ENCODE measurements around the gene INF2. TPM values are rescaled to one million over a fixed set of nuclear protein-coding genes. Genes with fewer than 3 reads are reported as not detected.
"Not testable (repeated sequence)": the region's sequence is repeated elsewhere in the genome, so short reads cannot be mapped to it uniquely, and the experiment has no call there.

The INF2 gene
- total RNA-seq, 1 experiment from 2014 or later = 24.9 TPM

- DNase-seq (ENCODE audit: low read depth) = no peak
Measured at GRCh38 chr14:104734991-104735779, 45.8 kb downstream of the INF2 start.

GRCh38 chr14:104735830-104736642 lies 46.6 kb downstream of the INF2 start:
- peak; percentile 78 for DNase-seq (ENCODE audit: low read depth)

- no peak for DNase-seq (ENCODE audit: low read depth)
Measured at GRCh38 chr14:104738375-104739019, 49.1 kb downstream of the INF2 start.

GRCh38 chr14:104739026-104739425 lies 49.6 kb downstream of the INF2 start:
- no peak for DNase-seq (ENCODE audit: low read depth)

- no peak for DNase-seq (ENCODE audit: low read depth)
Measured at GRCh38 chr14:104739546-104740516, 50.4 kb downstream of the INF2 start.

- no peak for DNase-seq (ENCODE audit: low read depth)
Measured at GRCh38 chr14:104741108-104741802, 51.8 kb downstream of the INF2 start.

- DNase-seq (ENCODE audit: low read depth) = no peak
Measured at GRCh38 chr14:104741803-104742251, 52.4 kb downstream of the INF2 start.

GRCh38 chr14:104742586-104743455 lies 53.4 kb downstream of the INF2 start:
- DNase-seq (ENCODE audit: low read depth) = no peak

GRCh38 chr14:104743461-104744380 lies 54.3 kb downstream of the INF2 start:
- DNase-seq (ENCODE audit: low read depth) = no peak

GRCh38 chr14:104744484-104744883 lies 55.1 kb downstream of the INF2 start:
- DNase-seq (ENCODE audit: low read depth) = no peak

GRCh38 chr14:104745431-104745830 lies 56.0 kb downstream of the INF2 start:
- no peak for DNase-seq (ENCODE audit: low read depth)

- DNase-seq (ENCODE audit: low read depth) = no peak
Measured at GRCh38 chr14:104746071-104746545, 56.7 kb downstream of the INF2 start.

GRCh38 chr14:104746934-104747481 lies 57.6 kb downstream of the INF2 start:
- DNase-seq (ENCODE audit: low read depth) = no peak

GRCh38 chr14:104747876-104748275 lies 58.5 kb downstream of the INF2 start:
- DNase-seq (ENCODE audit: low read depth) = peak; percentile 60

GRCh38 chr14:104749111-104749649 lies 59.8 kb downstream of the INF2 start:
- DNase-seq (ENCODE audit: low read depth) = peak; percentile 80

- DNase-seq (ENCODE audit: low read depth) = peak; percentile 78
Measured at GRCh38 chr14:104750056-104750752, 60.8 kb downstream of the INF2 start.

GRCh38 chr14:104750753-104751057 lies 61.3 kb downstream of the INF2 start:
- DNase-seq (ENCODE audit: low read depth) = not testable (repeated sequence)
